K562 (cell line): Measurements from ENCODE around the gene HES3. TPM values are rescaled to one million over a fixed set of nuclear protein-coding genes. Genes with fewer than 3 reads are reported as not detected.

Experiments used
- DDX20 ChIP-seq: fragments of 450-650 bp; IDR thresholded peaks from 2 replicates; pipeline ENCODE4 v1.6.1; 2016; ENCODE audit warnings: missing genetic modification characterization, low read depth, mild to moderate bottlenecking, missing compliant biosample characterization, moderate library complexity
- ELK3 ChIP-seq: fragments of 450-650 bp; formaldehyde crosslinking; IDR thresholded peaks from 2 replicates; pipeline ENCODE4 v1.4.0; 2020; ENCODE audit warnings: mild to moderate bottlenecking
- ETV6 ChIP-seq, 3 experiments: fragments of 150-350 bp in 1 of 3; sonication (generic) in 1 of 3; formaldehyde crosslinking in 1 of 3; IDR thresholded peaks; 2 replicates each; pipeline versions ENCODE4 v1.6.1 to v1.8.0; 2014 to 2022; ENCODE audit warnings: borderline replicate concordance in 2 of 3, low read depth in 2 of 3, antibody characterized with exemption in 1 of 3, low read length in 1 of 3, mild to moderate bottlenecking in 1 of 3, missing genetic modification reagents in 1 of 3
- MTA3 ChIP-seq: fragments of 450-650 bp; formaldehyde crosslinking; IDR thresholded peaks from 2 replicates; pipeline ENCODE4 v1.6.1; 2017; ENCODE audit warnings: mild to moderate bottlenecking, borderline replicate concordance
- PTRF ChIP-seq: fragments of 450-650 bp; IDR thresholded peaks from 2 replicates; pipeline ENCODE4 v1.6.1; 2016; ENCODE audit warnings: mild to moderate bottlenecking, missing genetic modification characterization, missing compliant biosample characterization
- RBFOX2 ChIP-seq: fragments of 200-400 bp; formaldehyde crosslinking; IDR thresholded peaks from 2 replicates; pipeline ENCODE4 v1.6.1; 2017; ENCODE audit warnings: low read depth, mild to moderate bottlenecking, low read length, moderate library complexity
- RNF2 ChIP-seq: sonication (generic); IDR thresholded peaks from 2 replicates; pipeline ENCODE4 v1.6.1; 2016
- SIX5 ChIP-seq, 2 experiments: IDR thresholded peaks; 2 replicates each; pipeline ENCODE4 v1.6.1; 2011; ENCODE audit warnings: low read length in 2 of 2, borderline replicate concordance in 1 of 2, low read depth in 1 of 2, mild to moderate bottlenecking in 1 of 2, moderate library complexity in 1 of 2; ENCODE audit not compliant: insufficient read depth in 1 of 2
- STAG1 ChIP-seq: sonication (generic); formaldehyde crosslinking; IDR thresholded peaks from 2 replicates; pipeline ENCODE4 v1.5.0; 2020; ENCODE audit warnings: missing genetic modification reagents, borderline replicate concordance
- TEAD4 ChIP-seq, 2 experiments: sonication (generic) in 1 of 2; formaldehyde crosslinking in 1 of 2; IDR thresholded peaks; 2 replicates each; pipeline versions ENCODE4 v1.6.1 to v1.8.0; 2012 to 2022; ENCODE audit warnings: borderline replicate concordance in 1 of 2, inconsistent platforms in 1 of 2, low read length in 1 of 2, mild to moderate bottlenecking in 1 of 2, missing genetic modification reagents in 1 of 2
- ZNF143 ChIP-seq: sonication (generic); formaldehyde crosslinking; IDR thresholded peaks from 2 replicates; pipeline ENCODE4 v1.9.0; 2022; ENCODE audit warnings: mild to moderate bottlenecking, missing genetic modification reagents
- ZNF184 ChIP-seq: sonication (generic); formaldehyde crosslinking; IDR thresholded peaks from 2 replicates; pipeline ENCODE4 v1.5.0; 2020; ENCODE audit warnings: missing genetic modification reagents
- ZNF212 ChIP-seq: fragments of 450-650 bp; formaldehyde crosslinking; IDR thresholded peaks from 2 replicates; pipeline ENCODE4 v1.4.0; 2020; ENCODE audit warnings: mild to moderate bottlenecking
- ZNF609 ChIP-seq: sonication (generic); formaldehyde crosslinking; IDR thresholded peaks from 2 replicates; pipeline ENCODE4 v1.8.1; 2023; ENCODE audit warnings: missing genetic modification reagents, mild to moderate bottlenecking, borderline replicate concordance
- ZNF77 ChIP-seq: fragments of 250-450 bp; sonication (Bioruptor Pico); IDR thresholded peaks from 2 replicates; pipeline ENCODE4 v1.5.0; 2020
- ZNF778 ChIP-seq: fragments of 450-650 bp; formaldehyde crosslinking; IDR thresholded peaks from 2 replicates; pipeline ENCODE4 v1.4.0; 2020; ENCODE audit warnings: mild to moderate bottlenecking, moderate library complexity
- polyA plus RNA-seq, 8 experiments: library from polyadenylated mRNA; depleted of rRNA in 4 of 8; stranded (reverse) in 5 of 8; unstranded in 3 of 8; fragments of >200 nt; fragmentation: Nextera tagmentation in 2 of 8; fragmentation: Illumina TruSeq in 1 of 8; extraction: Ambion mirVana in 2 of 8; extraction: Trizol in 1 of 8; gene quantifications; 2 replicates each; pipeline versions ENCODE4 v1.2.1 to v1.2.3, GENCODE V29; 2011 to 2014; ENCODE audit warnings: inconsistent platforms in 1 of 8, missing spikeins in 1 of 8
- total RNA-seq, 7 experiments: library from RNA; depleted of rRNA in 6 of 7; stranded (reverse); fragments of >200 nt in 6 of 7; fragmentation: Illumina TruSeq in 2 of 7; extraction: Trizol in 2 of 7; gene quantifications; 2 replicates each; pipeline versions ENCODE4 v1.2.1 to v1.2.3, GENCODE V29; 2011 to 2021; ENCODE audit warnings: low replicate concordance in 1 of 7

HES3 gene
- total and polyA plus RNA-seq, 9 of the 15 experiments (the other 6 are each of a cell fraction or from before 2014, with no cell fraction given), result not detected

- no peak for TF ChIP-seq ELK3 (CRISPR knock-in tag)
- TF ChIP-seq RBFOX2, result peak; percentile 85
- peak; percentile 18; the same call in 1 of the 2 replicates for TF ChIP-seq RNF2
- no peak for TF ChIP-seq ETV6 (IDR thresholded peaks at IDR 0.05; ENCODE audit: borderline replicate concordance in 1 of 2, low read depth in 2 of 2, low read length in 1 of 2)
- no peak for TF ChIP-seq ETV6 (CRISPR knock-in tag; IDR thresholded peaks at IDR 0.05; ENCODE audit: borderline replicate concordance)
- TF ChIP-seq SIX5 (IDR thresholded peaks at IDR 0.05; ENCODE audit: borderline replicate concordance in 1 of 2, insufficient read depth in 1 of 2, low read depth in 1 of 2, low read length in 2 of 2), result no peak
- TF ChIP-seq PTRF (tag), result no peak
- no peak for TF ChIP-seq STAG1 (CRISPR knock-in tag)
- no peak for TF ChIP-seq ZNF609
- TF ChIP-seq ZNF778 (CRISPR knock-in tag), result no peak
- TF ChIP-seq ZNF77, result no peak
- peak; percentile 72; the same call in 1 of the 2 replicates for TF ChIP-seq MTA3
- TF ChIP-seq DDX20 (tag), result no peak
- TF ChIP-seq TEAD4 (IDR thresholded peaks at IDR 0.05; ENCODE audit: low read length), result peak; percentile 73
- TF ChIP-seq TEAD4 (CRISPR knock-in tag; IDR thresholded peaks at IDR 0.05; ENCODE audit: borderline replicate concordance), result peak; percentile 62; the same call in 1 of the 2 replicates
- TF ChIP-seq ZNF212, result no peak
- no peak for TF ChIP-seq ZNF143
- no peak for TF ChIP-seq ZNF184
Measured at GRCh38 chr1:6205849-6206519, 38.0 kb upstream of the HES3 start, which contains the start of gene RNF207 (continued).
